HEK293 (cell line): ENCODE measurements around the gene UST.
A peak's percentile ranks its signal among the peaks of the same experiment; 100 is the strongest.

Experiments used
- CTCF ChIA-PET: fragments of 350-600 bp; formaldehyde crosslinking; extraction: SDS; loops from one replicate; lab custom pipeline; 2021; ENCODE audit warnings: antibody characterized with exemption; lab: Yijun Ruan, JAX
- POLR2A ChIA-PET: fragments of 300-600 bp; formaldehyde crosslinking; extraction: SDS; loops from one replicate; lab custom pipeline; 2020; ENCODE audit warnings: antibody characterized with exemption, inconsistent platforms; lab: Yijun Ruan, JAX
- H3K27ac ChIP-seq: fragments of 200-500 bp; sonication (Bioruptor generic); 2 replicates; pipeline ENCODE4 v1.5.1; 2014; ENCODE audit warnings: low read depth, low read length, control low read depth, inconsistent platforms; ENCODE audit errors: extremely low read depth
- H3K36me3 ChIP-seq, 2 experiments: fragments of 200-500 bp in 1 of 2; sonication (Bioruptor generic) in 1 of 2; 1 replicate in 1 of 2; 2 replicates in 1 of 2; pipeline ENCODE4 v1.5.1; 2014 to 2017; ENCODE audit warnings: inconsistent platforms in 2 of 2, low read length in 2 of 2; ENCODE audit not compliant: control insufficient read depth in 2 of 2, insufficient read depth in 1 of 2
- H3K4me1 ChIP-seq: fragments of 200-500 bp; sonication (Bioruptor generic); 2 replicates; pipeline ENCODE4 v1.5.1; 2014; ENCODE audit warnings: mild to moderate bottlenecking, low read length, inconsistent platforms; ENCODE audit not compliant: control insufficient read depth, insufficient read depth
- H3K4me3 ChIP-seq: 2 replicates; pipeline ENCODE4 v1.5.1; 2011; ENCODE audit warnings: low read depth, mild to moderate bottlenecking, control low read depth, low read length, moderate library complexity
- H3K9me3 ChIP-seq: fragments of 200-500 bp; sonication (Bioruptor generic); 2 replicates; pipeline ENCODE4 v1.5.1; 2014; ENCODE audit warnings: low read depth, low read length, inconsistent platforms; ENCODE audit not compliant: control insufficient read depth, insufficient read depth
- HOXA7 ChIP-seq: sonication (generic); formaldehyde crosslinking; IDR thresholded peaks from 2 replicates; pipeline ENCODE4 v1.8.1; 2022; ENCODE audit warnings: missing genetic modification reagents, borderline replicate concordance
- KLF16 ChIP-seq: fragments of 450-650 bp; formaldehyde crosslinking; IDR thresholded peaks from 2 replicates; pipeline ENCODE4 v1.5.1; 2017; ENCODE audit warnings: missing biosample characterization, missing genetic modification characterization
- MYNN ChIP-seq: fragments of 450-650 bp; formaldehyde crosslinking; IDR thresholded peaks from 2 replicates; pipeline ENCODE4 v1.5.1; 2016; ENCODE audit warnings: missing biosample characterization, missing genetic modification characterization, borderline replicate concordance
- PRDM1 ChIP-seq: fragments of 450-650 bp; formaldehyde crosslinking; IDR thresholded peaks from 2 replicates; pipeline ENCODE4; 2016; ENCODE audit warnings: missing biosample characterization, missing genetic modification characterization
- SCRT2 ChIP-seq: fragments of 450-650 bp; formaldehyde crosslinking; IDR thresholded peaks from 2 replicates; pipeline ENCODE4 v1.5.1; 2016; ENCODE audit warnings: missing biosample characterization, missing genetic modification characterization
- SP2 ChIP-seq: fragments of 450-650 bp; formaldehyde crosslinking; IDR thresholded peaks from 2 replicates; pipeline ENCODE4 v1.5.1; 2016; ENCODE audit warnings: missing biosample characterization, missing genetic modification characterization
- YY2 ChIP-seq: fragments of 450-650 bp; formaldehyde crosslinking; IDR thresholded peaks from 2 replicates; pipeline ENCODE4 v1.5.1; 2016; ENCODE audit warnings: missing biosample characterization, missing genetic modification characterization
- ZBTB8A ChIP-seq: fragments of 450-650 bp; formaldehyde crosslinking; IDR thresholded peaks from 2 replicates; pipeline ENCODE4 v1.5.1; 2016; ENCODE audit warnings: missing biosample characterization, missing genetic modification characterization
- ZFHX2 ChIP-seq: fragments of 450-650 bp; formaldehyde crosslinking; conservative IDR thresholded peaks from 2 replicates; pipeline ENCODE4 v1.5.1; 2016; ENCODE audit warnings: missing biosample characterization, missing genetic modification characterization
- ZNF157 ChIP-seq: fragments of 450-650 bp; formaldehyde crosslinking; IDR thresholded peaks from 2 replicates; pipeline ENCODE4 v1.5.1; 2016; ENCODE audit warnings: missing biosample characterization, missing genetic modification characterization
- ZNF174 ChIP-seq: fragments of 450-650 bp; formaldehyde crosslinking; IDR thresholded peaks from 2 replicates; pipeline ENCODE4 v1.5.0; 2017; ENCODE audit warnings: missing biosample characterization, mild to moderate bottlenecking, missing genetic modification characterization
- ZNF266 ChIP-seq: fragments of 450-650 bp; formaldehyde crosslinking; IDR thresholded peaks from 2 replicates; pipeline ENCODE4 v1.5.1; 2016; ENCODE audit warnings: missing biosample characterization, missing genetic modification characterization, low read depth
- ZNF548 ChIP-seq: fragments of 450-650 bp; formaldehyde crosslinking; IDR thresholded peaks from 2 replicates; pipeline ENCODE4 v1.5.1; 2016; ENCODE audit warnings: missing biosample characterization, missing genetic modification characterization
- ZNF571 ChIP-seq: fragments of 450-650 bp; formaldehyde crosslinking; IDR thresholded peaks from 2 replicates; pipeline ENCODE4 v1.5.0; 2017; ENCODE audit warnings: missing biosample characterization, missing genetic modification characterization
- ZNF660 ChIP-seq: fragments of 450-650 bp; IDR thresholded peaks from 2 replicates; pipeline ENCODE4 v1.5.1; 2018; ENCODE audit warnings: missing biosample characterization, mild to moderate bottlenecking, missing genetic modification characterization
- TF ChIP-seq, protein P1 (sequence below): fragments of 450-650 bp; formaldehyde crosslinking; IDR thresholded peaks from 2 replicates; pipeline ENCODE4 v1.5.1; 2016; ENCODE audit warnings: missing biosample characterization, missing genetic modification characterization
- TF ChIP-seq, protein P2 (sequence below): fragments of 450-650 bp; formaldehyde crosslinking; IDR thresholded peaks from 2 replicates; pipeline ENCODE4; 2016; ENCODE audit warnings: missing biosample characterization, missing genetic modification characterization

UST gene

DNA sequence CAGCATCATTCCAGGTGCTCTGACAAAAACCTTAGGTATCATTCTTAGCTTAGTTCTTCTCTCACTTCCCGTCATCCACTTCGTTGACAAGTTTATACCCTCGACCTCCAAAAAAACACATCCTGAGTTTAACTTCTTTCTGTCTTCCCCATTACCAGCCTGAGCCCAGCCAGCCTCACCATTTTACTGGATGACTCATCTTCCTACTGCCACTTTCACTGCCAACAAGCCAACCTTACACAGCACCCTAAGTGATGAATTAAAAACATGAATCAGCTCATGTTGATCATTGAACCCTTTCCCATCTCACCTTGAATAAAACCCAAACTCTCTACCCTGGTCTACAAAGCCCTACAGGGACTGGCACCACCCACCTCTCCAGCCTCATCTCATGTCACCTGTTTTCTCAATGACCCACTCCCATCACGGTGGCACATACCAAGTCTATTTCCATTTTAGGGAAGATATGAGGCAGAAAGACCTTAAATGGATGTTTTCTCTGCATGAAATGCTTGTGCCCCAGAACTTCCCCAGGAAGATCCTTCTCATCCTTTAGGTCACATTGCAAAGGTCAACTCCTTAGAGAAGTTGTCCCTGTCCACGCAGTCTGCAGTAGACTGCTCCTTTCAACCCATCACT is 9.9 kb upstream of the UST start:
- Histone ChIP-seq H3K4me1 (no peaks in the 10 kb centered on the region), H3K36me3 (no peaks in the 10 kb centered on the region), H3K27ac (no peak overlapping the region), H3K4me3 (no peak overlapping the region), H3K9me3 (no peaks in the 10 kb centered on the region)
- ChIA-PET POLR2A (interaction anchor here (0.6 kb wide), 1 partner anchor 24 kb away, joined by 3 read pairs; no protein-coding TSS in a partner anchor), CTCF (interaction anchor here (0.6 kb wide), 1 partner anchor 161 kb away, joined by 3 read pairs; no protein-coding TSS in a partner anchor)
- TF ChIP-seq, protein P1, sequence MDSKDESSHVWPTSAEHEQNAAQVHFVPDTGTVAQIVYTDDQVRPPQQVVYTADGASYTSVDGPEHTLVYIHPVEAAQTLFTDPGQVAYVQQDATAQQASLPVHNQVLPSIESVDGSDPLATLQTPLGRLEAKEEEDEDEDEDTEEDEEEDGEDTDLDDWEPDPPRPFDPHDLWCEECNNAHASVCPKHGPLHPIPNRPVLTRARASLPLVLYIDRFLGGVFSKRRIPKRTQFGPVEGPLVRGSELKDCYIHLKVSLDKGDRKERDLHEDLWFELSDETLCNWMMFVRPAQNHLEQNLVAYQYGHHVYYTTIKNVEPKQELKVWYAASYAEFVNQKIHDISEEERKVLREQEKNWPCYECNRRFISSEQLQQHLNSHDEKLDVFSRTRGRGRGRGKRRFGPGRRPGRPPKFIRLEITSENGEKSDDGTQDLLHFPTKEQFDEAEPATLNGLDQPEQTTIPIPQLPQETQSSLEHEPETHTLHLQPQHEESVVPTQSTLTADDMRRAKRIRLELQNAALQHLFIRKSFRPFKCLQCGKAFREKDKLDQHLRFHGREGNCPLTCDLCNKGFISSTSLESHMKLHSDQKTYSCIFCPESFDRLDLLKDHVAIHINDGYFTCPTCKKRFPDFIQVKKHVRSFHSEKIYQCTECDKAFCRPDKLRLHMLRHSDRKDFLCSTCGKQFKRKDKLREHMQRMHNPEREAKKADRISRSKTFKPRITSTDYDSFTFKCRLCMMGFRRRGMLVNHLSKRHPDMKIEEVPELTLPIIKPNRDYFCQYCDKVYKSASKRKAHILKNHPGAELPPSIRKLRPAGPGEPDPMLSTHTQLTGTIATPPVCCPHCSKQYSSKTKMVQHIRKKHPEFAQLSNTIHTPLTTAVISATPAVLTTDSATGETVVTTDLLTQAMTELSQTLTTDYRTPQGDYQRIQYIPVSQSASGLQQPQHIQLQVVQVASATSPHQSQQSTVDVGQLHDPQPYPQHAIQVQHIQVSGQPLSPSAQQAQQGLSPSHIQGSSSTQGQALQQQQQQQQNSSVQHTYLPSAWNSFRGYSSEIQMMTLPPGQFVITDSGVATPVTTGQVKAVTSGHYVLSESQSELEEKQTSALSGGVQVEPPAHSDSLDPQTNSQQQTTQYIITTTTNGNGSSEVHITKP (tag by site-specific recombination): peak; percentile 51
- TF ChIP-seq MYNN (tag by site-specific recombination) (no peak), ZNF157 (no peak), ZNF266 (tag by site-specific recombination) (no peak), KLF16 (tag by site-specific recombination) (no peak), YY2 (0 out of 2 replicates have a peak, but pooled peaks have one; percentile 36), PRDM1 (tag by site-specific recombination) (peak; percentile 31; the same call in 1 of the 2 replicates), ZNF660 (tag by site-specific recombination) (no peak), ZNF548 (peak; percentile 90; the same call in 1 of the 2 replicates)
- TF ChIP-seq, protein P2, sequence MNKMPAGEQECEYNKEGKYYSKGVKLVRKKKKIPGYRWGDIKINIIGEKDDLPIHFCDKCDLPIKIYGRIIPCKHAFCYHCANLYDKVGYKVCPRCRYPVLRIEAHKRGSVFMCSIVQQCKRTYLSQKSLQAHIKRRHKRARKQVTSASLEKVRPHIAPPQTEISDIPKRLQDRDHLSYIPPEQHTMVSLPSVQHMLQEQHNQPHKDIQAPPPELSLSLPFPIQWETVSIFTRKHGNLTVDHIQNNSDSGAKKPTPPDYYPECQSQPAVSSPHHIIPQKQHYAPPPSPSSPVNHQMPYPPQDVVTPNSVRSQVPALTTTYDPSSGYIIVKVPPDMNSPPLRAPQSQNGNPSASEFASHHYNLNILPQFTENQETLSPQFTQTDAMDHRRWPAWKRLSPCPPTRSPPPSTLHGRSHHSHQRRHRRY: no peak
- TF ChIP-seq, all 188 proteins: peak for 4

DNA sequence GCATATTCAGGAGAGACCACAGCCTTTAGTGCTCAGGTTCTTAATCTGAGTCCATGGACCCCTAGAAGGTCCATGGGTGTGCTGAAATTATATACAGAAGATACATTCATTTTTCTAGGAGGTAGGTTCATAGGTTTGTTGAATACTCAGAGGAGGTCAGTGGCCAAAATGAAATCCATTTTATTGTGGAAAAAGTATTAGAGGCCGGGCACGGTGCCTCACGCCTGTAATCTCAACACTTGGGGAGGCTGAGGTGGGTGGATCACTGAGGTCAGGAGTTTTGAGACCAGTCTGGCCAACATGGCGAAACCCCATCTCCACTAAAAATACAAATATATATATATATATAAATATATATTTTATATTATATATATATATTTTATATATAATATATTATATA is 9.0 kb upstream of the UST start:
- Histone ChIP-seq H3K27ac (no peak overlapping the region), H3K4me3 (no peak overlapping the region), H3K4me1 (no peaks in the 10 kb centered on the region), H3K36me3 (no peaks in the 10 kb centered on the region), H3K9me3 (no peaks in the 10 kb centered on the region)
- ChIA-PET POLR2A (no interaction called here), CTCF (no interaction called here)
- no peak for TF ChIP-seq SCRT2 (tag by site-specific recombination)
- no peak for TF ChIP-seq HOXA7
- no peak for TF ChIP-seq ZBTB8A (tag by site-specific recombination)
- no peak for TF ChIP-seq SP2 (tag by site-specific recombination)
- TF ChIP-seq, all 188 proteins: peak for 0

DNA sequence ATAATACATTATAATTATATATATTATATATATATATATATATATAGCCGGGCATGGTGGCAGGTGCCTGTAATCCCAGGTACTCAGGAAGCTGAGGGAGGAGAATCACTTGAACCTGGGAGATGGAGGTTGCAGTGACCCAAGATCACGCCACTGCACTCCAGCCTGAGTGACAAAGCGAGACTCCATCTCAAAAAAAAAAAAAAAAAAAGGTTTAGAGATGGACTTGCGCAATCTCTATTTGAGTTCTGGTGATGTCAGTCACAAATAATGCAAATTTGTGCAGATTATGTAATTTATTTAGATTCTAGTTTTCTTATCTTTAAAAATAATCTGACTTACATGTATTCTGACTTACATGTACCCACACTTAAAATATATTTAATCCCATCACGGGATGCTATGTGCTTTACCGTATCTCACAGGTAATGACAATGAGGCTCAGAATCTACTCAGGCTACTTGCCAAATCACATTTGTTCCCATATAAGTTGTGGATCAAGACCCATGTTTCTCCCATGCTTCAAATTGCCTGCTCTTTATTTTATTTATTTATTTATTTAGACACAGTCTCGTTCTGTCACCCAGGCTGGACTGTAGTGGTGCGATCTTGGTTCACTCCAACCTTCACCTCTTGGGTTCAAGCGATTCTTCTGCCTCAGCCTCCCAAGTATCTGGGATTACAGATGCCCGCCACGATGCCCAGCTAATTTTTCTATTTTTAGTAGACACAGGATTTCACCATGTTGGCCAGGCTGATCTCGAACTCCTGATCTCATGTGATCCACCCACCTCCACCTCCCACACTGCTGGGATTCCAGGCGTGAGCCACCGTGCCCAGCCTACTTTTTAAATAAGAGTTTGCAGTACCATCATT is 7.6 kb upstream of the UST start:
- CTCF ChIA-PET: no interaction called here
- POLR2A ChIA-PET: no interaction called here
- Histone ChIP-seq H3K4me1 (no peaks in the 10 kb centered on the region), H3K27ac (no peak overlapping the region), H3K4me3 (no peak overlapping the region), H3K9me3 (no peaks in the 10 kb centered on the region), H3K36me3 (no peaks in the 10 kb centered on the region)
- TF ChIP-seq ZNF174 (tag by site-specific recombination): no peak
- TF ChIP-seq ZFHX2 (tag by site-specific recombination): peak; percentile 31; the same call in 1 of the 2 replicates
- no peak for TF ChIP-seq ZNF571
